ENCODE data around the gene SSTR4.

DNA sequence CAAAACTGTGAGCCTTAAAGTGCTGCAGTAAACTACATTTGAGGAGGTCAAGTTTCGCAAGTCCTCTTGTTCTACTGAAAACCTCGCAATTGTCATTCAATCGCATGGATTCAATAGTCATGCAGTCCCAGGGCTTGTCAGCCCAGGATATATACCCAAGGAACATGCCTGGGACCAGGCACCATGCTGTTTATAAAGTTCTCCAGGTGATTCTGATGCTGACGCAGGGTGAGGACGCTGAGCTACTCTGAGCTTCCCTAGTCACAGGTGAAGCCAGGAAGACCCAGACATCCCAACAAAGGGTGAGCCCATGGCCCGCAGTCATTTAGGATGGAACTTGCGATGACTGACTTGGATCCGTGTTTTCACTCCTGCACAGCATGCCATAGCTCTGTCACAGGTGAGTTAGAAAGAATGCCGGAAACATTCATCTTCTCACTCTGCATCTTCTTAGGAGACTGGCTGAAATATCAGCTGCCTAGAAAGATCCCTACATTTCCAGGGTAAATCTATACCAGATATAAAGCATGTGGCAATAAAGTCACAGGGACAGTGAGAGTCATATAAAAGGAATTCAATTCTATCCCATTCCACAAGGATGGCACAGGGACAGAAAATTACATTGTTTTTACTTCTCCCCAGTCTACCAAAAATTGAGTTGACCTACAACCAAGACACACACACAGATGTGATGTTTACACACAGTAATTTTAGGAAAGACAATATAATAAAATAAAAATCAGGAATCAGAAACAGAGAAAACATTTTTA, 27.0 kb upstream of the SSTR4 start:
- TF ChIP-seq, protein P1, sequence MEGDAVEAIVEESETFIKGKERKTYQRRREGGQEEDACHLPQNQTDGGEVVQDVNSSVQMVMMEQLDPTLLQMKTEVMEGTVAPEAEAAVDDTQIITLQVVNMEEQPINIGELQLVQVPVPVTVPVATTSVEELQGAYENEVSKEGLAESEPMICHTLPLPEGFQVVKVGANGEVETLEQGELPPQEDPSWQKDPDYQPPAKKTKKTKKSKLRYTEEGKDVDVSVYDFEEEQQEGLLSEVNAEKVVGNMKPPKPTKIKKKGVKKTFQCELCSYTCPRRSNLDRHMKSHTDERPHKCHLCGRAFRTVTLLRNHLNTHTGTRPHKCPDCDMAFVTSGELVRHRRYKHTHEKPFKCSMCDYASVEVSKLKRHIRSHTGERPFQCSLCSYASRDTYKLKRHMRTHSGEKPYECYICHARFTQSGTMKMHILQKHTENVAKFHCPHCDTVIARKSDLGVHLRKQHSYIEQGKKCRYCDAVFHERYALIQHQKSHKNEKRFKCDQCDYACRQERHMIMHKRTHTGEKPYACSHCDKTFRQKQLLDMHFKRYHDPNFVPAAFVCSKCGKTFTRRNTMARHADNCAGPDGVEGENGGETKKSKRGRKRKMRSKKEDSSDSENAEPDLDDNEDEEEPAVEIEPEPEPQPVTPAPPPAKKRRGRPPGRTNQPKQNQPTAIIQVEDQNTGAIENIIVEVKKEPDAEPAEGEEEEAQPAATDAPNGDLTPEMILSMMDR (IDR thresholded peaks at IDR 0.05; ENCODE audit: insufficient read depth, low read length, poor library complexity, severe bottlenecking) = no peak
- no peak for TF ChIP-seq EZH2phosphoT487 (conservative IDR thresholded peaks at IDR 0.05; ENCODE audit: low read length)

All from SU-DHL-6 (cell line).